ENCODE measurements around the gene TFAP2B. TPM values are rescaled to one million over a fixed set of nuclear protein-coding genes. Genes with fewer than 3 reads are reported as not detected.

The TFAP2B gene
- total RNA-seq, 4 donors from 2014 or later, result not detected

- in situ Hi-C loops (cut with MboI; ENCODE audit: low pct_ligation_motif_present in 1 of 4, low pct_unique_long_range_greater_than_20kb in 1 of 4, low sequenced_read_pairs in 3 of 4), result no loop called here
- TF ChIP-seq POLR2AphosphoS5 (IDR thresholded peaks at IDR 0.05) (no peak), EP300 (IDR thresholded peaks at IDR 0.05; ENCODE audit: low read depth) (no peak), CTCF (IDR thresholded peaks at IDR 0.05) (no peak), POLR2A (IDR thresholded peaks at IDR 0.05) (no peak)
Measured at GRCh38 chr6:50853939-50854338, 35.3 kb downstream of the TFAP2B start.

GRCh38 chr6:50861692-50862091 is 43.0 kb downstream of the TFAP2B start:
- no peak for DNase-seq
- H3K27me3 ChIP-seq, result no peaks in the 10 kb centered on the region
- H3K36me3 ChIP-seq, result no peaks in the 10 kb centered on the region
- in situ Hi-C loops (cut with MboI; ENCODE audit: low pct_ligation_motif_present in 1 of 4, low pct_unique_long_range_greater_than_20kb in 1 of 4, low sequenced_read_pairs in 3 of 4) (no loop called here), intact Hi-C loops (cut with DNase I; ENCODE audit: low total_unique reads) (no loop called here)
- no peaks in the 10 kb centered on the region for H3K9me3 ChIP-seq
- no peak for TF ChIP-seq POLR2AphosphoS5 (IDR thresholded peaks at IDR 0.05)
- TF ChIP-seq POLR2A (IDR thresholded peaks at IDR 0.05), result no peak
- TF ChIP-seq CTCF (IDR thresholded peaks at IDR 0.05), result no peak
- TF ChIP-seq EP300 (IDR thresholded peaks at IDR 0.05; ENCODE audit: low read depth), result no peak
- no peak overlapping the region for H3K27ac ChIP-seq
- no peak overlapping the region for H3K4me3 ChIP-seq
- no peaks in the 10 kb centered on the region for H3K4me1 ChIP-seq
- 0 to 31% methylated on average over 1 of the region's 1 CpG for WGBS, 2 donors (ENCODE audit: low coverage in 1 of 2)

More at GRCh38 chr6:50853939-50854338, 35.3 kb downstream of the TFAP2B start:
- WGBS, 2 donors (ENCODE audit: low coverage in 1 of 2), result 40 to 45% methylated on average over 3 to 6 of the region's 6 CpGs
- Histone ChIP-seq H3K27ac (no peak overlapping the region), H3K4me1 (peaks cover 0 to 12% (median 1%) of the 10 kb centered on the region in 4 donors), H3K9me3 (no peaks in the 10 kb centered on the region), H3K4me3 (no peak overlapping the region), H3K27me3 (peaks cover 47% of the 10 kb centered on the region), H3K36me3 (no peaks in the 10 kb centered on the region)
- DNase-seq, result no peak
- intact Hi-C loops (cut with DNase I; ENCODE audit: low total_unique reads), result no loop called here

- TF ChIP-seq EP300 (IDR thresholded peaks at IDR 0.05; ENCODE audit: low read depth) (no peak), POLR2AphosphoS5 (IDR thresholded peaks at IDR 0.05) (no peak), POLR2A (IDR thresholded peaks at IDR 0.05) (no peak), CTCF (IDR thresholded peaks at IDR 0.05) (no peak)
- intact Hi-C loops (cut with DNase I; ENCODE audit: low total_unique reads), result no loop called here
Measured at GRCh38 chr6:50862176-50862575, 43.5 kb downstream of the TFAP2B start.

GRCh38 chr6:50864601-50865000 is 45.9 kb downstream of the TFAP2B start:
- Histone ChIP-seq H3K36me3 (no peaks in the 10 kb centered on the region), H3K9me3 (no peaks in the 10 kb centered on the region), H3K27ac (no peak overlapping the region), H3K27me3 (no peaks in the 10 kb centered on the region), H3K4me3 (no peak overlapping the region), H3K4me1 (no peaks in the 10 kb centered on the region)
- 43 to 50% methylated on average over 1 of the region's 1 CpG for WGBS, 2 donors (ENCODE audit: low coverage in 1 of 2)
- intact Hi-C loops (cut with DNase I; ENCODE audit: low total_unique reads) (no loop called here), in situ Hi-C loops (cut with MboI; ENCODE audit: low pct_ligation_motif_present in 1 of 4, low pct_unique_long_range_greater_than_20kb in 1 of 4, low sequenced_read_pairs in 3 of 4) (no loop called here)
- DNase-seq, result no peak
- TF ChIP-seq EP300 (IDR thresholded peaks at IDR 0.05; ENCODE audit: low read depth) (no peak), POLR2AphosphoS5 (IDR thresholded peaks at IDR 0.05) (no peak), CTCF (IDR thresholded peaks at IDR 0.05) (no peak), POLR2A (IDR thresholded peaks at IDR 0.05) (no peak)

More at GRCh38 chr6:50862176-50862575, 43.5 kb downstream of the TFAP2B start:
- H3K9me3 ChIP-seq, result no peaks in the 10 kb centered on the region
- no peak overlapping the region for H3K4me3 ChIP-seq
- in situ Hi-C loops (cut with MboI; ENCODE audit: low pct_ligation_motif_present in 1 of 4, low pct_unique_long_range_greater_than_20kb in 1 of 4, low sequenced_read_pairs in 3 of 4), result no loop called here
- no peaks in the 10 kb centered on the region for H3K27me3 ChIP-seq
- no peak overlapping the region for H3K27ac ChIP-seq
- no peaks in the 10 kb centered on the region for H3K36me3 ChIP-seq
- DNase-seq, result no peak
- WGBS, 2 donors (ENCODE audit: low coverage in 1 of 2), result 65 to 76% methylated on average over 3 of the region's 3 CpGs
- H3K4me1 ChIP-seq, result no peaks in the 10 kb centered on the region
